GM12875 (cell line): ENCODE results near the gene CIAO3.
"Not testable (repeated sequence)": the region's sequence is repeated elsewhere in the genome, so short reads cannot be mapped to it uniquely, and the experiment has no call there.

Experiments used
- H3K4me3 ChIP-seq: one replicate; pipeline ENCODE4 v1.5.1; 2011; ENCODE audit warnings: low read depth, low read length, control low read depth
- CTCF ChIP-seq: IDR thresholded peaks from 2 replicates; pipeline ENCODE4 v1.5.1; 2011; ENCODE audit warnings: low read depth, mild to moderate bottlenecking, control low read depth, inconsistent platforms, low read length, moderate library complexity, borderline replicate concordance; ENCODE audit not compliant: insufficient read depth

Gene CIAO3

GRCh38 chr16:780296-780695 lies 39.5 kb upstream of the CIAO3 start:
- H3K4me3 ChIP-seq = no peak overlapping the region
- TF ChIP-seq CTCF = no peak

GRCh38 chr16:779561-779960 lies 38.8 kb upstream of the CIAO3 start:
- H3K4me3 ChIP-seq = no peak overlapping the region
- no peak for TF ChIP-seq CTCF

- no peak for TF ChIP-seq CTCF
- no peak overlapping the region for H3K4me3 ChIP-seq
Measured at GRCh38 chr16:778909-779527, 38.2 kb upstream of the CIAO3 start.

GRCh38 chr16:778447-778846 lies 37.6 kb upstream of the CIAO3 start:
- no peak for TF ChIP-seq CTCF
- no peak overlapping the region for H3K4me3 ChIP-seq

- no peak overlapping the region for H3K4me3 ChIP-seq
- no peak for TF ChIP-seq CTCF
Measured at GRCh38 chr16:777826-778225, 37.0 kb upstream of the CIAO3 start.

- no peak overlapping the region for H3K4me3 ChIP-seq
- no peak for TF ChIP-seq CTCF
Measured at GRCh38 chr16:776824-777223, 36.0 kb upstream of the CIAO3 start.

GRCh38 chr16:776298-776697 lies 35.5 kb upstream of the CIAO3 start:
- not testable (repeated sequence) for H3K4me3 ChIP-seq

- no peak overlapping the region for H3K4me3 ChIP-seq
- TF ChIP-seq CTCF = no peak
Measured at GRCh38 chr16:775236-775796, 34.5 kb upstream of the CIAO3 start.
